Muscle layer of colon (tissue), 2 donors: ENCODE measurements around the gene ZNF710.
A peak's percentile ranks its signal among the peaks of the same experiment; 100 is the strongest.
"Not testable (repeated sequence)": the region's sequence is repeated elsewhere in the genome, so short reads cannot be mapped to it uniquely, and the experiment has no call there.

ENCODE experiments used
- H3K27ac ChIP-seq: one replicate; pipeline ENCODE4 v1.7.0; 2013; ENCODE audit warnings: low read depth, mild to moderate bottlenecking, low read length, moderate library complexity
- H3K27me3 ChIP-seq, 2 donors: one replicate each; pipeline ENCODE4 v1.7.0; 2013; ENCODE audit warnings: low read length in 2 of 2, mild to moderate bottlenecking in 2 of 2; ENCODE audit not compliant: insufficient read depth in 2 of 2, control insufficient read depth in 1 of 2
- H3K36me3 ChIP-seq: one replicate; pipeline ENCODE4 v1.7.0; 2013; ENCODE audit warnings: mild to moderate bottlenecking, low read length; ENCODE audit not compliant: insufficient read depth
- H3K4me1 ChIP-seq: one replicate; pipeline ENCODE4 v1.7.0; 2013; ENCODE audit warnings: mild to moderate bottlenecking, low read length; ENCODE audit not compliant: insufficient read depth
- H3K4me3 ChIP-seq, 2 donors: one replicate each; pipeline ENCODE4 v1.7.0; 2013; ENCODE audit warnings: low read length in 2 of 2, low read depth in 1 of 2, mild to moderate bottlenecking in 1 of 2, moderate library complexity in 1 of 2
- H3K9ac ChIP-seq: one replicate; pipeline ENCODE4 v1.7.0; 2013; ENCODE audit warnings: low read length
- H3K9me3 ChIP-seq: one replicate; pipeline ENCODE4 v1.7.0; 2013; ENCODE audit warnings: mild to moderate bottlenecking, low read length
- donor health status: abdominal sarcoma.
- donor health status: Adenocarcinoma of cecum.

ZNF710 gene

DNA sequence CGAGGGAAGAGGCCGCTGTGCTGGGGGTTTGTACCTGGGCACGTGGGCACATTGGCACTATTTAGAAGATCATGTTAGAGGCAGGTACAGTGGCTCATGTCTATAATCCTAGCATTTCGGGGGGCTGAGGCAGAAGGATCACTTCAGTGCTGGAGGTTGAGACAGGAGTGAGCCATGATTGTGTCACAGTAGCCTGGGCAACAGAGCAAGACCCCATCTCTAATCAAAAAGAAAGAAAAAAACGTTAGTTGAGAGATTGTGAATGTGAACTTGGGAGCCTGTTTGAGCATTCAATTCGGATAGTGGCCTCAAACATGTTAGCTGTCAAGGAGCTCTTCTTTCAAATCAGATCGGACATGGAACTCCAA, 64.5 kb downstream of the ZNF710 start:
- Histone ChIP-seq H3K4me1 (peaks cover 46% of the 10 kb centered on the region), H3K27me3 (no peaks in the 10 kb centered on the region), H3K9me3 (no peaks in the 10 kb centered on the region), H3K4me3 (peak overlapping the region in 1 of 2 donors; percentile 14), H3K9ac (no peak overlapping the region), H3K27ac (no peak overlapping the region), H3K36me3 (peaks cover 8% of the 10 kb centered on the region)

DNA sequence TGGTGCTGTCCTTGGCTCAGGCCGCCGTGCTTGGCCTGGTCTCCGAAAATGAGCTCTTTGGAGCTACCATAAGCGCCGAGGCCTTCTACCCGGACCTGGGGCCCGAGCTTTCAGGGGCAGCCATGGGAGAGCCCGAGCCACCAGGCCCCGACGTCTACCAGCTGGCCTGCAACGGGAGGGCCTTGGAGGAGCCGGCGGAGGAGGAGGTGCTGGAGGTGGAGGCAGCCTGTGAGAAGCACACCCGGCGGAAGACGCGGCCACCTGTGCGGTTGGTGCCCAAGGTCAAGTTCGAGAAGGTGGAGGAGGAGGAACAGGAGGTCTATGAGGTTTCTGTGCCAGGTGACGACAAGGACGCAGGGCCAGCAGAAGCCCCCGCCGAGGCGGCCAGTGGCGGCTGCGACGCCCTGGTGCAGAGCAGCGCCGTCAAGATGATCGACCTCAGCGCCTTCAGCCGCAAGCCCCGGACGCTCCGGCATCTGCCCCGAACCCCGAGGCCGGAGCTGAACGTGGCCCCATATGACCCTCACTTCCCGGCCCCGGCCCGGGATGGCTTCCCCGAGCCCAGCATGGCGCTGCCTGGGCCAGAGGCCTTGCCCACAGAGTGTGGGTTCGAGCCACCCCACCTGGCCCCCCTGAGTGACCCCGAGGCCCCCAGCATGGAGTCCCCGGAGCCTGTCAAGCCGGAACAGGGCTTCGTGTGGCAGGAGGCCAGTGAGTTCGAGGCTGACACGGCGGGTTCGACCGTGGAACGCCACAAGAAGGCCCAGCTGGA, 66.2 kb downstream of the ZNF710 start:
- Histone ChIP-seq H3K27me3 (no peaks in the 10 kb centered on the region), H3K9me3 (no peaks in the 10 kb centered on the region), H3K4me1 (peaks cover 43% of the 10 kb centered on the region), H3K4me3 (no peak overlapping the region), H3K36me3 (peaks cover 13% of the 10 kb centered on the region), H3K9ac (no peak overlapping the region), H3K27ac (no peak overlapping the region)

DNA sequence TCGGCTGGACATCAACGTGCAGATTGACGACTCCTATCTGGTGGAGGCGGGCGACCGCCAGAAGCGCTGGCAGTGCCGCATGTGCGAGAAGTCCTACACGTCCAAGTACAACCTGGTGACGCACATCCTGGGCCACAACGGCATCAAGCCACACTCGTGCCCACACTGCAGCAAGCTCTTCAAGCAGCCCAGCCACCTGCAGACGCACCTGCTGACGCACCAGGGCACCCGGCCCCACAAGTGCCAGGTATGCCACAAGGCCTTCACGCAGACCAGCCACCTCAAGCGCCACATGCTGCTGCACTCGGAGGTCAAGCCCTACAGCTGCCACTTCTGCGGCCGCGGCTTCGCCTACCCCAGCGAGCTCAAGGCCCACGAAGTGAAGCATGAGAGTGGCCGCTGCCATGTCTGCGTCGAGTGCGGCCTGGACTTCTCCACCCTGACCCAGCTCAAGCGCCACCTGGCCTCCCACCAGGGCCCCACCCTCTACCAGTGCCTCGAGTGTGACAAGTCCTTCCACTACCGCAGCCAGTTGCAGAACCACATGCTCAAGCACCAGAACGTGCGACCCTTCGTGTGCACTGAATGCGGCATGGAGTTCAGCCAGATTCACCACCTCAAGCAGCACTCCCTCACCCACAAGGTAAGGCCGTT, 67.0 kb downstream of the ZNF710 start:
- Histone ChIP-seq H3K9me3 (no peaks in the 10 kb centered on the region), H3K36me3 (peaks cover 20% of the 10 kb centered on the region), H3K27ac (no peak overlapping the region), H3K4me1 (peaks cover 36% of the 10 kb centered on the region), H3K27me3 (no peaks in the 10 kb centered on the region), H3K9ac (no peak overlapping the region), H3K4me3 (no peak overlapping the region)

DNA sequence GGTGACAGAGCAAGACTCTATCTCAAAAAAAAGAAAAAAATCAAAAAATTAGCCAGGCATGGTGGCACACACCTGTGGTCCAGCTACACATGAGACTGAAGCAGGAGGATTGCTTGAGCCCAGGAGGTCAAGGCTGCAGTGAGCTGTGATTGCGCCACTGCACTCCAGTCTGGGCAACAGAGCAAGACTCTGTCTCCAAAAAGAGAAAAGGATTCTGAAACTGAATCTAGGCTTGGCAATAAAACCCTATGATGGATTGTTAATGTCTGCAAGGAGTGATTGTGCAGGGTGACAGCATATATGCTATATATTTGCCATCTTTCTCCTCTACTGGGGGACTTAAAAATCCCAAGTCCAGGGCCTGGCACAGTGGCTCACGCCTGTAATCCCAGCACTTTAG, 69.5 kb downstream of the ZNF710 start:
- peaks cover 10% of the 10 kb centered on the region for H3K4me1 ChIP-seq
- not testable (repeated sequence) for H3K4me3 ChIP-seq, H3K27ac ChIP-seq, H3K27me3 ChIP-seq, H3K9me3 ChIP-seq, H3K9ac ChIP-seq
- peaks cover 32% of the 10 kb centered on the region for H3K36me3 ChIP-seq

DNA sequence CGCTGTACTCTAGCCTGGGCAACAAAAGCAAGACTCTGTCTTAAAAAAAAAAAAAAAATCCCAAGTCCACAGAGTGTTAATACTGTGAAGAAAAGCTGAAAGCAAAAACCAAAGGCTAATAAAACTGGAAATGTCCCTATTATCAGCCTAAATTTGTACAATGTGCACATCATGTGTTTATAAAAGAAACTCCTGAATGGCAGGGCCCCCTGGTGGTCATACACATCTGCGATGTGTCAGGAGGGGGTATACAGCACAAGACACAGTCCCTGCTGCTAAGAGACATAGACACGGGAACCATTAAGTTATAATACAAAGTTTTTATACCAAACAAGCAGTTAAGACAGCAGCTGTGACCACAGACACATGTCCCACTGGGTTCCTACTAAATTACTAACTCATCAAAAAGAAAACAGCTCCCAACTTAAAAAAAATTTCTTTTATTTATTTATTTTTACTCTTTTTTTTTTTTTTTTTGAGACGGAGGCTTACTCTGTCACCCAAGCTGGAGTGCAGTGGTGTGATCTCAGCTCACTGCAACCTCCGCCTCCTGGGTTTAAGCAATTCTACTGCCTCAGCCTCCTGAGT, 70.2 kb downstream of the ZNF710 start:
- Histone ChIP-seq H3K27ac (no peak overlapping the region), H3K36me3 (peaks cover 37% of the 10 kb centered on the region), H3K9ac (no peak overlapping the region), H3K4me1 (peaks cover 10% of the 10 kb centered on the region), H3K27me3 (no peaks in the 10 kb centered on the region), H3K4me3 (no peak overlapping the region), H3K9me3 (no peaks in the 10 kb centered on the region)

DNA sequence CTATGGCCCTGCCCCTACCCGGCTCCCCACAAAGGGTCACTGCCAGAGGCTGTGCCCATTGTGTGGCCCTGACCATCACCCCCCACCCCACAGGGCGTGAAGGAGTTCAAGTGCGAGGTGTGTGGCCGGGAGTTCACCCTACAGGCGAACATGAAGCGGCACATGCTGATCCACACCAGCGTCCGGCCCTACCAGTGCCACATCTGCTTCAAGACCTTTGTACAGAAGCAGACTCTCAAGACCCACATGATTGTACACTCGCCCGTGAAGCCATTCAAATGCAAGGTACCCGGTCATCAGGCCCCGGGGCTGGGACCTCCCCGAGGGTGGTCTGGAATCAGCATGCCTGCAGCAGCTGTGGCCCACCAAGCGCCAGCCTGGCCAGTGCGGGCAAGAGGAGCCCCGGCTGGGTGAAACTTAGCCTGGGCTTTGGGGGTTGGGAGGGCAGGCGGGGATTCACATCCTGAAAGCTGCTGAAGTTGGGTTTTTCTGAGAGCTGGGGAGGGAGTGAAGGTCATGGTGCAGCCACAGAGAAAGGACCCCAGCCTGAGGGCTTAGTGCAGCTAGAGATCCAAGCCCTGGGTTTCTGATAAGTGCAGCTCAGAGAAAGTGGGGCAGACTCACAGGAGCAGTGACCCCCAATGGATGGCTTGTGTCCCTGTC, 72.0 kb downstream of the ZNF710 start:
- H3K9me3 ChIP-seq, result no peaks in the 10 kb centered on the region
- peaks cover 10% of the 10 kb centered on the region for H3K4me1 ChIP-seq
- H3K36me3 ChIP-seq, result peaks cover 35% of the 10 kb centered on the region
- H3K4me3 ChIP-seq, result no peak overlapping the region
- H3K27ac ChIP-seq, result no peak overlapping the region
- no peaks in the 10 kb centered on the region for H3K27me3 ChIP-seq
- H3K9ac ChIP-seq, result no peak overlapping the region

DNA sequence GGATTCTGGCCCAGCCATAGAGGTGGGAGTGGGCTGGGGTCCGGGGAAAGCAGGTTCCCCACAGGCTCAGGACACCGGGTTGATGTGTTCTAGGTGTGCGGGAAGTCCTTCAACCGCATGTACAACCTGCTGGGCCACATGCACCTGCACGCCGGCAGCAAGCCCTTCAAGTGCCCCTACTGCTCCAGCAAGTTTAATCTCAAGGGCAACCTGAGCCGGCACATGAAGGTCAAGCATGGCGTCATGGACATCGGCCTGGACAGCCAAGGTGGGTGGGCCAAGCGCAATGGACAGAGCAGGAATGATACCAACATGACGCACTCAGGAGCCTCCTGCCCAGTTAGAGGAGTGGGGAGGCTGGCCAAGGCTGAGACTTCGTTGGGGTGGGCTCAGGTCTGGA, 72.9 kb downstream of the ZNF710 start:
- Histone ChIP-seq H3K36me3 (peaks cover 38% of the 10 kb centered on the region), H3K4me3 (no peak overlapping the region), H3K4me1 (peaks cover 10% of the 10 kb centered on the region), H3K27ac (no peak overlapping the region), H3K27me3 (no peaks in the 10 kb centered on the region), H3K9me3 (no peaks in the 10 kb centered on the region), H3K9ac (no peak overlapping the region)

DNA sequence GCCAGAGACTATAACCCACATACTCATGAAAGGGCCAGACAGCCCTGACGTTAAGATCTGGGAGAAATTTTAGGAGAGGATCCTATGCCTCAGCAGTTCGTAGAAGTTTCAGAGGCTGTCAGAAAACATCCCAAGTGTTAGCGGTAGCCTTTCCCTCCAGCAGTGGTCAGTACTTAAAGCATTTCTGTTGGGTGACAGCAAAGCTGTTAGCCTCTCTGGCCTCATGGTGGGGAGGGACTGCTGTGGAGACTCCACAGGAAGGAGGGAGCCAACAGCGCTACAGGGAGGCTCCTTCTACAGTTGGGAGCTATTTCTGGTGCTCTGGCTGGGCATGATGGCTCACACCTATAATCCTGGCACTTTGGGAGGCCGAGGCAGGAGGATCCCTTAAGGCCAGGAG, 73.8 kb downstream of the ZNF710 start:
- no peak overlapping the region for H3K9ac ChIP-seq
- no peak overlapping the region for H3K27ac ChIP-seq
- H3K9me3 ChIP-seq, result no peaks in the 10 kb centered on the region
- no peaks in the 10 kb centered on the region for H3K27me3 ChIP-seq
- H3K36me3 ChIP-seq, result peaks cover 40% of the 10 kb centered on the region
- H3K4me1 ChIP-seq, result peaks cover 10% of the 10 kb centered on the region
- no peak overlapping the region for H3K4me3 ChIP-seq

DNA sequence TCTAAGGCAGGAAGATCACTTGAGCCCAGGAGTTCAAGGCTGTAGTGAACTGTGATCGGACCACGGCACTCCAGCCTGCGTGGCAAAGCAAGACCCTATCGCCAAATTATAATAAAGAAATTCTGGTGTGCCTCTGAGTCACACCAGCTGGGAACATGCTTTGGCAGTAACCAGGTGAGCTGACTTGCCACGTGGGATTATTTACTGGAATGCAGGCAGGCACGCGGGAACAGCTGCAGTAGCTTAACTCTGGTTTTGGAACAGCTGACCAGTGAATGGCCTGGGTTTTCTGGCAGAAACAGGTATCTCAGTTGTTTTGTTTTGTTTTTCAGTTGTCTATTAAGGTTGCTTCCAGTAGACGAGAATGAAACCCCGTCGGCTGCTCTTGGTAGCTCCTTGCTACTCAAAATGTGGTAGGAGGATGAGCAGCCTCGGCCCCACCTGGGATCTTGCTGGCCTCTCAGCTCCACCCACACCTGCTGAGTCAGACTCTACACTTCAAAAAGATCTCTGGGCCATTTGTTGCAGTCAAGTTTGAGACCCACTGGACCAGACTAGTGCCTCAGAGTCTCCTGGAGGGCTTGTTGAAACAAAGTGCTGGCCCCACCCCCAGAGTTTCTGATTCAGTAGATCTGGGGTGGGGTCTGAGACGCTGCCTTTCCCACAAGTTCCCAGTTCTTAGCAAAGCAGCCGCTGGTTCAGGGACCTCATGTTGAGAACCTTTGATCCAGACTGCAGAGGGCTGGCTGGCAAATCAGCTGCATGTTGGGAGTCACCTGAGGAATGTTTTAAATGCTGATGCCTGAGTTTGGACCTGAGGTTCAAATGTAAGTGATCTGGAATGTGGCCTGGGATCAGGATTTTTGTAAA, 74.5 kb downstream of the ZNF710 start:
- Histone ChIP-seq H3K4me3 (no peak overlapping the region), H3K9me3 (no peaks in the 10 kb centered on the region), H3K27ac (no peak overlapping the region), H3K36me3 (peaks cover 45% of the 10 kb centered on the region), H3K9ac (no peak overlapping the region), H3K27me3 (no peaks in the 10 kb centered on the region), H3K4me1 (peaks cover 7% of the 10 kb centered on the region)

DNA sequence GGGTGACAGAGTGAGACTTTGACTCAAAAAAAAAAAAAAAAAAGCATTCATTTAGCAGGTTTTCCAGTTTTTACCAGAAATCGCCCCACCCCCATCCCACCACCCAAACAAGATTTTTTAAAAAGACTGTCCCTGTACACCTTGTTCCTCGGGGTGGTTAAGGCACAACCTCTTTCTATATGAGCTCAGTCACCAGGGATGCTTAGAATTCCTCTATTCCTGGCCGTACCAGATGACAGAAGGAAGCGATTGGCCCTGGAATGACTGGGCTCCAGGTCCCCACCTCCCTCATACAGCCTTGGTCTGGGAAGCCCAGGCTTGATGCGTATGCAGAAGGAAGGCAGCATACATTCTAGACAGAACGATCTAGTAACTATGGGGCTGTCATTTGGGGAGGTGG, 75.6 kb downstream of the ZNF710 start:
- H3K27ac ChIP-seq, result no peak overlapping the region
- peaks cover 49% of the 10 kb centered on the region for H3K36me3 ChIP-seq
- no peaks in the 10 kb centered on the region for H3K9me3 ChIP-seq
- peaks cover 6% of the 10 kb centered on the region for H3K4me1 ChIP-seq
- no peak overlapping the region for H3K4me3 ChIP-seq
- no peak overlapping the region for H3K9ac ChIP-seq
- no peaks in the 10 kb centered on the region for H3K27me3 ChIP-seq

DNA sequence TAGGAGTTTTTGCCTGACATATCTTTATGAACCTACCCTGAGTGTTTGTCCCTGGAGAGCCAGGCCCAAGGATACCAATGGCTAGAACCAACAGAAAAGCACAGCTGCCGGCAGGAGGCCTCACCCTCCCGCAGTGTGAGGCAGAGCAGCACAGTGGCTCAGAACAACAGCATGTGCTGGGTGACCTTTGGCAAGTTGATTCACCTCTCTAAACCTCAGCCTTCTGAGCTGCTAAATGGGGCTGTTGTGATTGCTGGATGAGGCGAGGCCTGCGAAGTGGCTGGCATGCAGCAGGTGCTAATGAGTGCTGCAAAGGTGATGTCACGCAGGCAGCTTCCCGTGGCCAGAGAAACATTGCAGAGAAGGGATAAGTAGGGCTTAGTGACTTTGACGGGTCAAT, 77.8 kb downstream of the ZNF710 start:
- Histone ChIP-seq H3K36me3 (peaks cover 40% of the 10 kb centered on the region), H3K4me3 (no peak overlapping the region), H3K4me1 (peaks cover 24% of the 10 kb centered on the region), H3K27me3 (no peaks in the 10 kb centered on the region), H3K9me3 (no peaks in the 10 kb centered on the region), H3K9ac (no peak overlapping the region), H3K27ac (no peak overlapping the region)
